Measurements from ENCODE around the gene ATP8A1. TPM values are rescaled to one million over a fixed set of nuclear protein-coding genes. Genes with fewer than 3 reads are reported as not detected.

Gene ATP8A1
- total and polyA plus RNA-seq, 2 of the 8 experiments (the other 6 are each of a cell fraction or from before 2014, with no cell fraction given), result 3.7 to 14.9 TPM

- Histone ChIP-seq H2AFZ (ENCODE audit: low read length) (no peak overlapping the region), H2BK12ac (ENCODE audit: low read depth, low read length) (no peak overlapping the region), H3K23me2 (ENCODE audit: low read depth, low read length) (no peaks in the 10 kb centered on the region), H3K79me2 (ENCODE audit: control insufficient read depth in 1 of 2, insufficient read depth in 2 of 2, low read length in 2 of 2) (no peaks in the 10 kb centered on the region), H2BK5ac (ENCODE audit: low read depth, low read length) (no peak overlapping the region), H3K36me3 (ENCODE audit: control insufficient read depth in 2 of 4, insufficient read depth in 4 of 4, low read length in 3 of 4) (no peaks in the 10 kb centered on the region), H3K23ac (ENCODE audit: insufficient read length) (no peak overlapping the region), H3K4me3 (ENCODE audit: extremely low read depth in 1 of 4, insufficient read depth in 2 of 4, low read depth in 3 of 4, low read length in 4 of 4) (no peak overlapping the region), H3K18ac (ENCODE audit: extremely low read depth, low read length) (no peak overlapping the region), H2BK15ac (ENCODE audit: low read length) (no peak overlapping the region), H4K20me1 (replicated peaks in 1 of 2; ENCODE audit: control insufficient read depth in 1 of 2, insufficient read depth in 2 of 2, low read length in 2 of 2) (no peaks in the 10 kb centered on the region), H3K56ac (replicated peaks; ENCODE audit: insufficient read length, low read depth, low read length) (no peak overlapping the region), H3K4me1 (replicated peaks in 1 of 4; ENCODE audit: control insufficient read depth in 3 of 4, insufficient read depth in 4 of 4, low read length in 3 of 4) (no peaks in the 10 kb centered on the region), H3K14ac (ENCODE audit: insufficient read length) (no peak overlapping the region), H3K4ac (replicated peaks; ENCODE audit: insufficient read length, low read depth, low read length) (no peak overlapping the region), H4K8ac (ENCODE audit: extremely low read depth, insufficient read depth, low read length) (no peak overlapping the region), H3K27me3 (replicated peaks in 1 of 4; ENCODE audit: control insufficient read depth in 3 of 4, extremely low read depth in 1 of 4, insufficient read depth in 3 of 4, low read length in 3 of 4) (no peaks in the 10 kb centered on the region), H2BK120ac (replicated peaks; ENCODE audit: low read depth, low read length) (no peak overlapping the region), H2BK20ac (ENCODE audit: low read length) (no peak overlapping the region), H3K4me2 (ENCODE audit: insufficient read depth in 1 of 2, low read depth in 2 of 2, low read length in 2 of 2) (no peak overlapping the region), H3K79me1 (ENCODE audit: low read depth, low read length) (no peaks in the 10 kb centered on the region), H4K91ac (replicated peaks; ENCODE audit: insufficient read length, low read length) (no peak overlapping the region), H2AK5ac (ENCODE audit: low read depth, low read length) (no peak overlapping the region), H3K9me3 (ENCODE audit: insufficient read depth in 2 of 2, low read depth in 1 of 2, low read length in 1 of 2) (no peaks in the 10 kb centered on the region), H3K9ac (replicated peaks in 1 of 4; ENCODE audit: extremely low read depth in 1 of 4, low read depth in 3 of 4, low read length in 3 of 4) (no peak overlapping the region), H4K5ac (ENCODE audit: insufficient read length, low read depth, low read length) (no peak overlapping the region), H3K27ac (ENCODE audit: low read depth, low read length) (no peak overlapping the region)
- FAIRE-seq, result no peak
- ChIA-PET CTCF (ENCODE audit: partially characterized antibody) (interaction anchor here (0.8 to 1.2 kb wide), 2 partner anchors 8 to 117 kb away, joined by 3 read pairs; no protein-coding TSS in a partner anchor), POLR2A (ENCODE audit: partially characterized antibody) (no interaction called here)
- no peak for DNase-seq (ENCODE audit: low read depth in 1 of 2, low spot score in 2 of 2)
- TF ChIP-seq HDAC6 (IDR thresholded peaks at IDR 0.05; ENCODE audit: low read depth, low read length) (no peak), SIX5 (IDR thresholded peaks at IDR 0.05; ENCODE audit: low read depth, low read length) (no peak), SP1 (IDR thresholded peaks at IDR 0.05; ENCODE audit: low read depth, low read length) (no peak), SIN3A (conservative IDR thresholded peaks at IDR 0.05 in 1 of 2, IDR thresholded peaks at IDR 0.05 in 1 of 2; ENCODE audit: low read depth in 1 of 2, low read length in 2 of 2) (no peak), RXRA (IDR thresholded peaks at IDR 0.05; ENCODE audit: insufficient read depth, low read depth, low read length) (no peak), KDM4A (IDR thresholded peaks at IDR 0.05; ENCODE audit: low read depth, low read length, severe bottlenecking) (no peak), NRF1 (IDR thresholded peaks at IDR 0.05; ENCODE audit: low read depth, low read length) (no peak), POU5F1 (IDR thresholded peaks at IDR 0.05; ENCODE audit: low read depth, low read length) (no peak), TAF7 (optimal IDR thresholded peaks at IDR 0.05; ENCODE audit: borderline replicate concordance, low read depth, low read length) (no peak), SUZ12 (IDR thresholded peaks at IDR 0.05; ENCODE audit: low read length) (no peak), CBX5 (IDR thresholded peaks at IDR 0.05; ENCODE audit: low read depth, low read length) (no peak), POLR2AphosphoS5 (IDR thresholded peaks at IDR 0.05; ENCODE audit: low read depth, low read length) (no peak), CTBP2 (IDR thresholded peaks at IDR 0.05; ENCODE audit: borderline replicate concordance, insufficient read depth, insufficient read length, low read length) (no peak), BRCA1 (IDR thresholded peaks at IDR 0.05; ENCODE audit: low read depth, low read length) (no peak), JUND (IDR thresholded peaks at IDR 0.05; ENCODE audit: low read length) (no peak), ATF3 (IDR thresholded peaks at IDR 0.05; ENCODE audit: insufficient read depth, low read depth, low read length) (no peak)
Observed at GRCh38 chr4:42683393-42683792, 26.5 kb upstream of the ATP8A1 start.
